H9 (cell line): ENCODE data around the gene ARNT2. TPM values are rescaled to one million over a fixed set of nuclear protein-coding genes. Genes with fewer than 3 reads are reported as not detected.

Experiments
- DNase-seq: peaks from one replicate; pipeline ENCODE4 v3.0.0-alpha.2; 2017
- H2AFZ ChIP-seq: one replicate; pipeline ENCODE4 v1.6.1; 2013; ENCODE audit warnings: mild to moderate bottlenecking, low read length, control low read depth, moderate library complexity
- H2AK5ac ChIP-seq: 2 replicates; pipeline ENCODE4 v1.6.1; 2013; ENCODE audit warnings: low read length, control low read depth, mixed read lengths; ENCODE audit not compliant: insufficient read length
- H2BK120ac ChIP-seq: one replicate; pipeline ENCODE4 v1.6.1; 2013; ENCODE audit warnings: low read depth, mild to moderate bottlenecking, low read length, control low read depth, inconsistent platforms; ENCODE audit not compliant: poor library complexity, severe bottlenecking
- H2BK12ac ChIP-seq: 2 replicates; pipeline ENCODE4 v1.6.1; 2013; ENCODE audit warnings: low read length, control low read depth, mixed read lengths, low read depth; ENCODE audit not compliant: insufficient read length
- H2BK15ac ChIP-seq: 2 replicates; pipeline ENCODE4 v1.6.1; 2013; ENCODE audit warnings: low read depth, low read length, control low read depth
- H2BK20ac ChIP-seq: one replicate; pipeline ENCODE4 v1.6.1; 2013; ENCODE audit warnings: low read depth, mild to moderate bottlenecking, low read length, control low read depth, inconsistent platforms; ENCODE audit not compliant: poor library complexity, severe bottlenecking
- H2BK5ac ChIP-seq: 2 replicates; pipeline ENCODE4 v1.6.1; 2013; ENCODE audit warnings: low read length, control low read depth, mixed read lengths; ENCODE audit not compliant: insufficient read length
- H3K14ac ChIP-seq: 2 replicates; pipeline ENCODE4 v1.6.1; 2013; ENCODE audit warnings: low read length, control low read depth; ENCODE audit not compliant: insufficient read depth
- H3K18ac ChIP-seq: 2 replicates; pipeline ENCODE4 v1.6.1; 2013; ENCODE audit warnings: low read depth, mild to moderate bottlenecking, mixed read lengths, low read length, control low read depth; ENCODE audit not compliant: insufficient read length
- H3K23ac ChIP-seq: 2 replicates; pipeline ENCODE4 v1.6.1; 2013; ENCODE audit warnings: low read length, control low read depth, mixed read lengths, low read depth; ENCODE audit not compliant: insufficient read length
- H3K23me2 ChIP-seq: 2 replicates; pipeline ENCODE4 v1.6.1; 2013; ENCODE audit warnings: low read depth, mild to moderate bottlenecking, mixed read lengths, low read length, control low read depth; ENCODE audit not compliant: insufficient read length, poor library complexity, severe bottlenecking
- H3K27ac ChIP-seq: 2 replicates; pipeline ENCODE4 v1.5.1; 2013; ENCODE audit warnings: low read length, control low read depth, mixed read lengths, low read depth; ENCODE audit not compliant: insufficient read length
- H3K27me3 ChIP-seq: 2 replicates; pipeline ENCODE4 v1.6.1; 2013; ENCODE audit warnings: low read length, control low read depth, inconsistent platforms; ENCODE audit not compliant: insufficient read depth
- H3K4ac ChIP-seq: 2 replicates; pipeline ENCODE4 v1.6.1; 2013; ENCODE audit warnings: low read depth, mild to moderate bottlenecking, control low read depth, inconsistent platforms, low read length, moderate library complexity
- H3K4me1 ChIP-seq: 2 replicates; pipeline ENCODE4 v1.6.1; 2013; ENCODE audit warnings: low read length, control low read depth, inconsistent platforms; ENCODE audit not compliant: insufficient read depth
- H3K4me2 ChIP-seq: 2 replicates; pipeline ENCODE4 v1.6.1; 2013; ENCODE audit warnings: low read length, control low read depth, mixed read lengths; ENCODE audit not compliant: insufficient read length, insufficient read depth
- H3K56ac ChIP-seq: 2 replicates; pipeline ENCODE4 v1.6.1; 2013; ENCODE audit warnings: low read depth, mild to moderate bottlenecking, mixed read lengths, low read length, control low read depth; ENCODE audit not compliant: insufficient read length
- H3K79me1 ChIP-seq: 2 replicates; pipeline ENCODE4 v1.6.1; 2013; ENCODE audit warnings: low read depth, mild to moderate bottlenecking, moderate library complexity, low read length, control low read depth, inconsistent platforms; ENCODE audit not compliant: insufficient read depth, poor library complexity, severe bottlenecking
- H3K79me2 ChIP-seq: 2 replicates; pipeline ENCODE4 v1.6.1; 2013; ENCODE audit warnings: low read length, control low read depth, inconsistent platforms; ENCODE audit not compliant: insufficient read depth
- H3K9ac ChIP-seq: 2 replicates; pipeline ENCODE4 v1.6.1; 2013; ENCODE audit warnings: low read length, control low read depth, mixed read lengths; ENCODE audit not compliant: insufficient read length; ENCODE audit errors: extremely low read depth
- H3K9me3 ChIP-seq: one replicate; pipeline ENCODE4 v1.6.1; 2013; ENCODE audit warnings: low read depth, low read length, inconsistent platforms; ENCODE audit not compliant: control insufficient read depth
- H3T11ph ChIP-seq: one replicate; pipeline ENCODE4 v1.6.1; 2013; ENCODE audit warnings: mild to moderate bottlenecking, low read length, control low read depth, inconsistent platforms
- H4K20me1 ChIP-seq: one replicate; pipeline ENCODE4 v1.6.1; 2013; ENCODE audit not compliant: control insufficient read depth, insufficient read length, insufficient read depth
- H4K5ac ChIP-seq: 2 replicates; pipeline ENCODE4 v1.6.1; 2013; ENCODE audit warnings: low read depth, mild to moderate bottlenecking, mixed read lengths, low read length, control low read depth; ENCODE audit not compliant: insufficient read length
- H4K8ac ChIP-seq: replicated peaks from 2 replicates; pipeline ENCODE4 v1.6.1; 2013; ENCODE audit warnings: low read length, control low read depth, mixed read lengths, low read depth; ENCODE audit not compliant: insufficient read length
- H4K91ac ChIP-seq: 2 replicates; pipeline ENCODE4 v1.6.1; 2013; ENCODE audit warnings: low read depth, mild to moderate bottlenecking, moderate library complexity, mixed read lengths, low read length, control low read depth; ENCODE audit not compliant: insufficient read length
- H3K27ac Mint-ChIP-seq, 3 experiments: 2 replicates in 2 of 3; 3 replicates in 1 of 3; pipeline ENCODE4 v1.8.0; 2020 to 2021; ENCODE audit warnings: mixed read lengths in 3 of 3, mild to moderate bottlenecking in 1 of 3, moderate library complexity in 1 of 3
- H3K27me3 Mint-ChIP-seq: 2 replicates; pipeline ENCODE4 v1.8.0; 2021; ENCODE audit warnings: low read depth, mild to moderate bottlenecking, moderate library complexity, mixed read lengths
- H3K36me3 Mint-ChIP-seq, 3 experiments: 2 replicates in 2 of 3; 3 replicates in 1 of 3; pipeline ENCODE4 v1.8.0; 2020 to 2021; ENCODE audit warnings: low read depth in 3 of 3, mixed read lengths in 3 of 3; ENCODE audit not compliant: insufficient read depth in 1 of 3
- H3K4me1 Mint-ChIP-seq, 2 experiments: 2 replicates each; pipeline ENCODE4 v1.8.0; 2020; ENCODE audit warnings: mixed read lengths in 2 of 2
- H3K4me3 Mint-ChIP-seq, 2 experiments: 2 replicates in 1 of 2; 3 replicates in 1 of 2; pipeline ENCODE4 v1.8.0; 2020 to 2021; ENCODE audit warnings: mild to moderate bottlenecking in 2 of 2, mixed read lengths in 2 of 2, moderate library complexity in 1 of 2
- H3K9me3 Mint-ChIP-seq, 2 experiments: 2 replicates in 1 of 2; 3 replicates in 1 of 2; pipeline ENCODE4 v1.8.0; 2020; ENCODE audit warnings: mild to moderate bottlenecking in 2 of 2, mixed read lengths in 2 of 2, moderate library complexity in 1 of 2
- WGBS: extraction: QIAGEN DNeasy Blood & Tissue Kit; methylation state at CpG from one replicate; pipeline ENCODE4 v1.1.7; 2013; ENCODE audit warnings: missing lambda C conversion rate, low lambda C conversion rate, mixed read lengths; ENCODE audit not compliant: insufficient read length; ENCODE audit errors: extremely low coverage; 5-methylcytosine and 5-hydroxymethylcytosine counted together
- total RNA-seq: library from RNA; stranded (reverse); gene quantifications from 2 replicates; pipeline ENCODE4 v1.2.1, GENCODE V29; 2021
- TF ChIP-seq, protein P1 (sequence below): fragments of 200-600 bp; sonication (generic); conservative IDR thresholded peaks from 3 replicates; pipeline ENCODE4 v1.8.0; 2021; ENCODE audit warnings: antibody characterized with exemption, mild to moderate bottlenecking

The ARNT2 gene
- total RNA-seq, 1 experiment from 2014 or later, result 10.5 TPM

- Mint-ChIP-seq H3K27ac (no peak overlapping the region), H3K4me1 (peaks cover 14 to 15% of the 10 kb centered on the region in 2 experiments)
These were observed 210.7 kb downstream of the ARNT2 start for GRCh38 chr15:80614711-80615360.

More at GRCh38 chr15:80614711-80615360, 210.7 kb downstream of the ARNT2 start:
- Histone ChIP-seq H3K23ac (no peak overlapping the region), H3K9ac (no peak overlapping the region), H2AK5ac (no peak overlapping the region), H2BK20ac (no peak overlapping the region), H4K8ac (no peak overlapping the region), H3K9me3 (no peaks in the 10 kb centered on the region), H3K4ac (no peak overlapping the region), H4K5ac (no peak overlapping the region), H3K56ac (no peak overlapping the region), H2BK120ac (no peak overlapping the region), H2AFZ (no peak overlapping the region), H2BK15ac (no peak overlapping the region), H3T11ph (no peak overlapping the region), H3K23me2 (no peaks in the 10 kb centered on the region), H4K20me1 (no peaks in the 10 kb centered on the region), H3K27me3 (no peaks in the 10 kb centered on the region), H4K91ac (no peak overlapping the region), H3K4me1 (no peaks in the 10 kb centered on the region), H3K4me2 (no peak overlapping the region), H3K18ac (no peak overlapping the region), H3K79me1 (no peaks in the 10 kb centered on the region), H3K14ac (no peak overlapping the region), H3K79me2 (no peaks in the 10 kb centered on the region), H3K27ac (no peak overlapping the region), H2BK5ac (no peak overlapping the region), H2BK12ac (no peak overlapping the region)
- H3K9me3 Mint-ChIP-seq, result no peaks in the 10 kb centered on the region
- H3K4me3 Mint-ChIP-seq, result no peak overlapping the region
- no peaks in the 10 kb centered on the region for H3K36me3 Mint-ChIP-seq
- WGBS, result no CpG with 5 or more reads among the region's 20 CpGs
- H3K27me3 Mint-ChIP-seq, result peaks cover 2% of the 10 kb centered on the region
- no peak for DNase-seq
- TF ChIP-seq, protein P1, sequence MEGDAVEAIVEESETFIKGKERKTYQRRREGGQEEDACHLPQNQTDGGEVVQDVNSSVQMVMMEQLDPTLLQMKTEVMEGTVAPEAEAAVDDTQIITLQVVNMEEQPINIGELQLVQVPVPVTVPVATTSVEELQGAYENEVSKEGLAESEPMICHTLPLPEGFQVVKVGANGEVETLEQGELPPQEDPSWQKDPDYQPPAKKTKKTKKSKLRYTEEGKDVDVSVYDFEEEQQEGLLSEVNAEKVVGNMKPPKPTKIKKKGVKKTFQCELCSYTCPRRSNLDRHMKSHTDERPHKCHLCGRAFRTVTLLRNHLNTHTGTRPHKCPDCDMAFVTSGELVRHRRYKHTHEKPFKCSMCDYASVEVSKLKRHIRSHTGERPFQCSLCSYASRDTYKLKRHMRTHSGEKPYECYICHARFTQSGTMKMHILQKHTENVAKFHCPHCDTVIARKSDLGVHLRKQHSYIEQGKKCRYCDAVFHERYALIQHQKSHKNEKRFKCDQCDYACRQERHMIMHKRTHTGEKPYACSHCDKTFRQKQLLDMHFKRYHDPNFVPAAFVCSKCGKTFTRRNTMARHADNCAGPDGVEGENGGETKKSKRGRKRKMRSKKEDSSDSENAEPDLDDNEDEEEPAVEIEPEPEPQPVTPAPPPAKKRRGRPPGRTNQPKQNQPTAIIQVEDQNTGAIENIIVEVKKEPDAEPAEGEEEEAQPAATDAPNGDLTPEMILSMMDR, result no peak
